Measurements from ENCODE around the gene HOXA3. TPM values are rescaled to one million over a fixed set of nuclear protein-coding genes. Genes with fewer than 3 reads are reported as not detected.

The HOXA3 gene
- total RNA-seq, 1 experiment from 2014 or later: not detected

GRCh38 chr7:27078616-27079233 is 73.7 kb downstream of the HOXA3 start:
- H3K79me2 ChIP-seq (ENCODE audit: insufficient read depth, low read length): no peaks in the 10 kb centered on the region
- no peak overlapping the region for H3K56ac ChIP-seq (ENCODE audit: insufficient read length, low read depth, low read length)
- no peak for DNase-seq
- H2BK15ac ChIP-seq (ENCODE audit: low read depth, low read length): no peak overlapping the region
- no peak overlapping the region for H2BK5ac ChIP-seq (ENCODE audit: insufficient read length, low read length)
- H3K4ac ChIP-seq (ENCODE audit: low read depth, low read length): no peak overlapping the region
- no peaks in the 10 kb centered on the region for H3K79me1 ChIP-seq (ENCODE audit: insufficient read depth, low read depth, low read length, poor library complexity, severe bottlenecking)
- no peaks in the 10 kb centered on the region for H3K4me1 ChIP-seq (ENCODE audit: insufficient read depth, low read length)
- H2BK120ac ChIP-seq (ENCODE audit: low read depth, low read length, poor library complexity, severe bottlenecking): no peak overlapping the region
- no peak overlapping the region for H4K5ac ChIP-seq (ENCODE audit: insufficient read length, low read depth, low read length)
- H3K14ac ChIP-seq (ENCODE audit: insufficient read depth, low read length): no peak overlapping the region
- H3K4me2 ChIP-seq (ENCODE audit: insufficient read depth, insufficient read length, low read length): no peak overlapping the region
- no peaks in the 10 kb centered on the region for H3K36me3 Mint-ChIP-seq (ENCODE audit: insufficient read depth in 1 of 3, low read depth in 3 of 3)
- no peak overlapping the region for H3T11ph ChIP-seq (ENCODE audit: low read length)
- peaks cover 26% of the 10 kb centered on the region for H3K27me3 Mint-ChIP-seq (ENCODE audit: low read depth)
- H2AFZ ChIP-seq (ENCODE audit: low read length): no peak overlapping the region
- no peak for TF ChIP-seq CTCF (conservative IDR thresholded peaks at IDR 0.05)
- no peak overlapping the region for H2AK5ac ChIP-seq (ENCODE audit: insufficient read length, low read length)
- no peak overlapping the region for H3K4me3 Mint-ChIP-seq
- H3K27me3 ChIP-seq (ENCODE audit: insufficient read depth, low read length): no peaks in the 10 kb centered on the region
- no peak overlapping the region for H4K91ac ChIP-seq (ENCODE audit: insufficient read length, low read depth, low read length)
- H3K27ac ChIP-seq (ENCODE audit: insufficient read length, low read depth, low read length): no peak overlapping the region
- no peak overlapping the region for H2BK12ac ChIP-seq (ENCODE audit: insufficient read length, low read depth, low read length)
- H3K27ac Mint-ChIP-seq: no peak overlapping the region
- no peaks in the 10 kb centered on the region for H4K20me1 ChIP-seq (ENCODE audit: control insufficient read depth, insufficient read depth, insufficient read length)
- WGBS (ENCODE audit: extremely low coverage, insufficient read length, low lambda C conversion rate): no CpG with 5 or more reads among the region's 5 CpGs
- H3K9me3 ChIP-seq (ENCODE audit: control insufficient read depth, low read depth, low read length): no peaks in the 10 kb centered on the region
- peaks cover 0 to 2% of the 10 kb centered on the region in 2 experiments; a peak in 1 of 5 replicates for H3K9me3 Mint-ChIP-seq
- H3K23me2 ChIP-seq (ENCODE audit: insufficient read length, low read depth, low read length, poor library complexity, severe bottlenecking): no peaks in the 10 kb centered on the region
- no peak overlapping the region for H3K9ac ChIP-seq (ENCODE audit: extremely low read depth, insufficient read length, low read length)
- no peak overlapping the region for H2BK20ac ChIP-seq (ENCODE audit: low read depth, low read length, poor library complexity, severe bottlenecking)
- peaks cover 8% of the 10 kb centered on the region in 2 experiments for H3K4me1 Mint-ChIP-seq
- H3K18ac ChIP-seq (ENCODE audit: insufficient read length, low read depth, low read length): no peak overlapping the region
- no peak overlapping the region for H4K8ac ChIP-seq (replicated peaks; ENCODE audit: insufficient read length, low read depth, low read length)
- no peak overlapping the region for H3K23ac ChIP-seq (ENCODE audit: insufficient read length, low read depth, low read length)

All from H9 (cell line).